IgD-negative memory B cell (primary cell): ENCODE results near the gene POMGNT2. TPM values are rescaled to one million over a fixed set of nuclear protein-coding genes. Genes with fewer than 3 reads are reported as not detected.
A peak's percentile ranks its signal among the peaks of the same experiment; 100 is the strongest.

Source experiments
- H3K27ac Mint-ChIP-seq, 3 donors: one replicate each; pipeline ENCODE4 v1.8.0; 2020 to 2022; ENCODE audit warnings: mild to moderate bottlenecking in 3 of 3, mixed read lengths in 3 of 3, moderate library complexity in 1 of 3
- H3K27me3 Mint-ChIP-seq: one replicate; pipeline ENCODE4 v1.8.0; 2021; ENCODE audit warnings: mixed read lengths
- H3K36me3 Mint-ChIP-seq: one replicate; pipeline ENCODE4 v1.8.0; 2020; ENCODE audit warnings: mild to moderate bottlenecking, mixed read lengths
- H3K4me1 Mint-ChIP-seq, 3 donors: one replicate each; pipeline ENCODE4 v1.8.0; 2020 to 2022; ENCODE audit warnings: mixed read lengths in 3 of 3, mild to moderate bottlenecking in 1 of 3
- H3K4me3 Mint-ChIP-seq, 4 donors: one replicate each; pipeline ENCODE4 v1.8.0; 2020 to 2022; ENCODE audit warnings: mild to moderate bottlenecking in 4 of 4, mixed read lengths in 4 of 4, moderate library complexity in 3 of 4
- H3K9me3 Mint-ChIP-seq, 3 donors: one replicate each; pipeline ENCODE4 v1.8.0; 2020 to 2021; ENCODE audit warnings: mixed read lengths in 3 of 3, mild to moderate bottlenecking in 1 of 3
- polyA plus RNA-seq: library from polyadenylated mRNA; unstranded; fragments of 300-500 nt; fragmentation: Illumina TruSeq; gene quantifications from one replicate; pipeline ENCODE4 v1.2.3, GENCODE V29; 2021

The POMGNT2 gene
- polyA plus RNA-seq, 1 donor from 2014 or later = 4.1 TPM

DNA sequence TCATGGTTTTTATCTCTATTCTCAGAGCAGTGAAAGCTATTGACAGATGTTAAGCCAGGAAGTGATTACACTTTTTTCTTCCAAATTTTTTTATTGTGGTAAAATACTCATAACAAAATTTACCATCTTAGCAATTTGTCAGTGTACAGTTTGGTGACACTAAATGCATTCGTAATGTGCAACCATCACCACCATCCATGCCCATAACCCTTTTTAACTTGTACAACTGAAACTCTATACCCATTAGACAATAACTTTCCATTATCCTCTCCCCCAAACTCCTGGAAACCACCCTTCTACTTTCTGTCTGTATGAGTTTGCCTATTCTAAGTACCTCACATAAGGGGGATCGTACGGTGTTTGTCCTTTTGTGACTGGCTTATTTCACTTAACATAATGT, 15.1 kb upstream of the POMGNT2 start:
- Mint-ChIP-seq H3K27me3 (peaks cover 16% of the 10 kb centered on the region), H3K9me3 (peaks cover 2 to 17% (median 10%) of the 10 kb centered on the region in 3 donors), H3K4me1 (no peaks in the 10 kb centered on the region), H3K4me3 (no peak overlapping the region), H3K27ac (no peak overlapping the region), H3K36me3 (no peaks in the 10 kb centered on the region)

DNA sequence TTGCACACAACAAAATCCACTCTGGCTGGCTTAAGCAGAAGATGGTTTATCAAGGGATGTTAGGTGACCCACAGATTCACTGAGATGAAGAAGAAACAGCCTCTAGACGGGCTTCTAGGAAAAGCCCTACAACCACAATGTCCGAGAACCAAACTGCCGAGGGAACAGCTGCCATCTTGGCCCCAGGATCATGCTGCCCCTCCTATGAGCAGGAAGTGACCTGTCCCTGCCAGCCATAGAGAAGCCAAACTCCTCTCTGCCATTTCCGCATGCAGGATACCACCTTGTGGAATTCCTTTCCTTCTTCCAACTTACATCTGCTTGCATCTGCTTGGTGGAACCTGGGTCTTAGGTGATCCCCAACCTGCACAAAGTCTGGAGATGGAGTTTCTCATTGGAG, 11.4 kb upstream of the POMGNT2 start:
- peaks cover 17% of the 10 kb centered on the region for H3K27me3 Mint-ChIP-seq
- no peak overlapping the region for H3K4me3 Mint-ChIP-seq
- no peaks in the 10 kb centered on the region for H3K36me3 Mint-ChIP-seq
- H3K4me1 Mint-ChIP-seq = no peaks in the 10 kb centered on the region
- H3K9me3 Mint-ChIP-seq = no peaks in the 10 kb centered on the region
- H3K27ac Mint-ChIP-seq = no peak overlapping the region

DNA sequence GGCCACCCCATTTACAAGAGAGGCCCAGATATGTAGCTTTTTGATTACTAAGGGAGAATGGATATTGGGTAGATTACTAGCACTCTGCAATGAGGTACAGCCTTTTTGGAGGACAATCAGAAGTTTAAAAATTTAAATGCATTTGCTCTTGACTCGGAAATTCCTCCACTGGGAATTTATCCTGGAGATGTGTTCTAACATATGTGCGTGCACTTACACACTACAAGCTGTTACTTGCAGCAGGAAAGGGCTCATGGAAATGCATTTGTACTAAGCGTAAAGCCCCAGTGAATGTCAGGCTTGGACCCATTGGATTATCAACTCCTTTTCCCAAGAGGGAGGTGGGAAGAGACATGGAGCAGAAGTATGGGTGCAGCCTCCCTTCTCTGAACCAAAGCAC, 7.8 kb upstream of the POMGNT2 start:
- no peak overlapping the region for H3K27ac Mint-ChIP-seq
- peaks cover 13% of the 10 kb centered on the region for H3K27me3 Mint-ChIP-seq
- H3K36me3 Mint-ChIP-seq = no peaks in the 10 kb centered on the region
- H3K4me1 Mint-ChIP-seq = no peaks in the 10 kb centered on the region
- no peak overlapping the region for H3K4me3 Mint-ChIP-seq
- H3K9me3 Mint-ChIP-seq = no peaks in the 10 kb centered on the region

DNA sequence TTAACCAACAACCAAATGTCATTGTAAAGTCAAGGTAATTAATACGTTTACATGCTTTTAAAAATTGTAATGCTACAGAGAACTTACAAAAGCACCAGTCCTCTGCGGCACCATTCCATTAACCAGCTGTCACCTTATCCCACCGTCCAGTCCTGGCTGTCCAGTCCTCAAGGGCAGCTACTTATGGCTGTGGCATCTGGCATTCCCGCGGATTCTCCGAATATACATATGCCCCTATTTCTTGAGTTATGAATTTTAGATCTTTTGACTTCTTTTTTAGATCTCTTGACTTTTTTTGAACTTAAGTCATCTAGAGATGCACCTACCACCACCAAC, 382 bp upstream of the POMGNT2 start:
- Mint-ChIP-seq H3K27me3 (no peaks in the 10 kb centered on the region), H3K9me3 (no peaks in the 10 kb centered on the region), H3K4me3 (peak overlapping the region; percentile 80 to 90 (median 86)), H3K27ac (peak overlapping the region in 1 of 3 donors; percentile 63), H3K36me3 (no peaks in the 10 kb centered on the region), H3K4me1 (peaks cover 0 to 8% (median 3%) of the 10 kb centered on the region in 3 donors)

DNA sequence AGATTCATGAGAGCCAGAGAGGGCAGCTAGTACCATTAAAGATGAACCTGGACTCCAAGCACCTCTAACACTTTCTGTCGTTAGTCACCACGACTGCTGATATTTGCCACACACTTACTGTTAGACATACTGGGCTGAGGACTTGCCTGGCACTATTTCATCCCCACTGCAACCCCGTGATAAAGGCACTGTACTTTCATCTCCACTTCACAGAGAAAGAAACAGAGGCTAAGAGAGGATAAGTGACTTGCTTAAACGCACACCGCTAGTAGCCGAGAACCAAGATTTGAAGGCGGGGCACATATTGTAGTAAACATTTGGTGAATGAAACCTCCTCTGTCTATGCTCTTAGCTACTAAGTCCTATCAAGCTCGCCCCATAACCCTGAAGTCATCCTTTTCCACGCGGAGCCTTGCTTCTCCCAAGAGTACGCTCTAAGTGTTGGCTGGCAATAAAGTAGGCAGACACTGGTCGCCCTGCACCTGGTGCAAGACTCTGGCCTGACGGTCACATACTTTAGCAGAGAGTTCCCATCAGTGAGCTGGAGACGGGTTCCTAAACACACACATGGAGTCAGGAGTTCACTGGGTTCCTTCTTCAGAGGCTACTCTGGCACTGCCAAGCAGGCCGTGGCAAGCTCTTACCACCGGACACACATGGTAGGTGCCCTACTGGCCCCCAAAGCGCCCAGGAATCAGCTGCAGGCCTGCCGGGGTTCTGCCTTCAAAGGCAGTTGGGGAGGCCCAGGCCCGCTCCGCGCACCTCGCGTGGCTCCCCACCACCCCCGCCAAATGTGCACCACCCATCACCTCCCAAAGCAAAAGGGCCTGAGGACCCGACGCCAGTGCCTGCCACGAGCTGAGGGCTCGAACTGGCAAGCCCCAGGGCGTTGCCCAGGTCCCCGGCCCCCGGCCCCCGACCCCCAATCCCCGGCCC, 951 bp downstream of the POMGNT2 start:
- Mint-ChIP-seq H3K36me3 (no peaks in the 10 kb centered on the region), H3K27me3 (no peaks in the 10 kb centered on the region), H3K4me1 (peaks cover 0 to 8% (median 3%) of the 10 kb centered on the region in 3 donors), H3K4me3 (peak overlapping the region; percentile 62 to 83 (median 76)), H3K27ac (no peak overlapping the region), H3K9me3 (no peaks in the 10 kb centered on the region)

DNA sequence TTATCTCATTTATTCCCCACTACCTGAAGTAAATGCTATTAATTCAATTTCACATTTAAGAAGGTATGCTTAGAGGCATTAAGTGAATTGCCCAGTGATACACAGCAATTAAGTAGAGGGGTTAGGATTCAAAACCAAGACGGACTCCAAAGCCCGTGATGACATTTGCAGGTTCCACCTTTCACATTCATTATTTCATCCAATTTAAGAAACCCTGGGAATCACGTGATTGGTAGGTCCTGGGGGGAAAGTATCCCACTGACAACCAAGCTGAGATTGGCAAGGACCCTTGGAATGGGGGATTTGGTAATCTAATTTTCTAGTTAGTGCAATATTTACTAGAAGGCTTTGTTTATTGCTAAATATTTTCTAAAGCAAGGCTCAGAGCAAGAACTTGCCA, 1.8 kb downstream of the POMGNT2 start:
- Mint-ChIP-seq H3K27ac (no peak overlapping the region), H3K4me1 (peaks cover 0 to 8% (median 3%) of the 10 kb centered on the region in 3 donors), H3K4me3 (peak overlapping the region in 1 of 4 donors; percentile 62), H3K27me3 (no peaks in the 10 kb centered on the region), H3K36me3 (no peaks in the 10 kb centered on the region), H3K9me3 (no peaks in the 10 kb centered on the region)

DNA sequence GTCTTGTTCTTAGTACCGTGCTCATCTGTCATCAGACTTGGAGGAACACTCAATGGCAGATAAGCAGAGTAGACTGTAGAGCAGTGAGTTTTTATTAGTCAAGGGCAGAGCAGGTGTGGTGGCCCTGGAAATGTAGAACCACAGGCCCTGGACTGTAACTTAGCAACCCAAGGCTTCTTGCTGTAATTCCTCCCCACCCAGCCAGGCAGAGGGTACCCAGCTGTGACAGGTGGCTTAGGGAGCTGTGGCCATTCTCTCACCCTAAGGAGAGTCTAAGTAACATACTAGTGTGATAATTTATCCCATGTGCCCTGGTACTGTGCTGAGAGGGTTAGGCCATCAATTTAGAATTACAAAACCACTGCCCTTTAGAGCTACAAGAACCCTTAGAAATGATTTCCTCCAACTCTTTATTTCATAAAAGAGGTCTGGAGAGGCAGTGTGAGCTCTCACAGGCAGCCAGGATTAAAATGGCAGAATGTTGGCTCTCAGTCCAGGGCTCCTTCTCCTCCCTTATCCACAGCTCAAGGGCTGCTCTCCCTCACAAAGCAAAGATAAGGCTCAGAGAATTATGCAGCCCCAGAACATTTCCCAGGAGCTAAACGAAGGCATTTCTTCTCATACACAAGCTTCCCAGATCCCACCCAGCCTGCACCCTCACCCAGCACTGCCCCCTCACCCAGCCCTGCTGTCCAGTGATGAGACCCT, 3.0 kb downstream of the POMGNT2 start:
- Mint-ChIP-seq H3K9me3 (no peaks in the 10 kb centered on the region), H3K4me1 (peaks cover 0 to 8% (median 3%) of the 10 kb centered on the region in 3 donors), H3K36me3 (no peaks in the 10 kb centered on the region), H3K27ac (no peak overlapping the region), H3K4me3 (peak overlapping the region in 2 of 4 donors; percentile 23 to 55), H3K27me3 (no peaks in the 10 kb centered on the region)

DNA sequence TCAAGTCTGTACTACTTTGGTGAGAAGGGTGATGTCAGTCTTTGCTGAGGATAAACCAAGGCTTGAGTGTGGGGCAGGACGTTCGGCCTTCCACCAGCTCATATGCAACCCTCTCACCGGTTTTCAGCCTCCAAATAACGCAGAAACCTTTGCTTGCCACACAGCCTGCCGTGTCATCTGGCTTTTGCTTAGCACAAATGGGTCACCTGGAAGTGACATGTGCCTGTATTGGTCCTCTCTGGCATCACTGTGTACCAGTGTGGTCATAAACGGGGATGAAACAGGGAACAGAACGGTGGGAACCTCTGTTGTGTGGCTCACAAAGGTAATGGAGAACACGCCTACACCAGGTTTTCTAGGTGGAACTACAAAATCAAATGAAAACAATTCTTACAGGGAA, 7.1 kb downstream of the POMGNT2 start:
- no peaks in the 10 kb centered on the region for H3K4me1 Mint-ChIP-seq
- no peaks in the 10 kb centered on the region for H3K27me3 Mint-ChIP-seq
- H3K27ac Mint-ChIP-seq = no peak overlapping the region
- no peaks in the 10 kb centered on the region for H3K9me3 Mint-ChIP-seq
- H3K4me3 Mint-ChIP-seq = no peak overlapping the region
- H3K36me3 Mint-ChIP-seq = peaks cover 2% of the 10 kb centered on the region

DNA sequence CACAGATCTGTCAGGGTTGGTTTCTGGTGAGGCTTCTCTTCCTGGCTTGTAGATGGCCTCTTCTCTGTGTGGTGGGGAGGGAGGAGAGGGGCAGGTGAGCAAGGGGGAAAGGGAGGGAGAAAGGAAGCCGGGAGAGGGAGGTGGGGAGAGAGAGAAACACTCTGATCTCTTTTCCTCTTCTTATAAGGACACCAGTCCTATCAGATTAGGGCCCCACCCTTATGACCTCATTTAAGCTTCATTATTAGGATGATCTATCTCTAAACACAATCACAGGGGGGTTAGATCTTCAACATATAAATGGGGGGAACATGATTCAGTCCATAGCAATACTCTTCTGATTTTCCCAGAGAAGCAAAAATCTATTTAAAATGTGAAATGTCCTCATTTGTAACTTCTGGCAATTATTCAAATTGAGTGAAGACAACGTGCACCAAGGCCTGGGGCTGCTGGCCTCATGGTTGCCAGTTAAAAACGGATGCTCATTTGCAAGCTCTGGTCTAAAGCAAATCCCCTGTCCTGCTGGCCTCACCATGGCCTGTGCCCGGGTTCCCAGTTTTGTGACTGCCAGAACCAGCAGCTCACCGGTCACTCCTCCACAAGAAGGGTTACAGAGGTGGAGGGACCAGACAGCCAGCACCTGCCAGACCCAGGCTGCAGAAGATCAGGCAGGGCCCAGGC, 8.3 kb downstream of the POMGNT2 start:
- Mint-ChIP-seq H3K4me1 (no peaks in the 10 kb centered on the region), H3K4me3 (no peak overlapping the region), H3K27ac (no peak overlapping the region)

DNA sequence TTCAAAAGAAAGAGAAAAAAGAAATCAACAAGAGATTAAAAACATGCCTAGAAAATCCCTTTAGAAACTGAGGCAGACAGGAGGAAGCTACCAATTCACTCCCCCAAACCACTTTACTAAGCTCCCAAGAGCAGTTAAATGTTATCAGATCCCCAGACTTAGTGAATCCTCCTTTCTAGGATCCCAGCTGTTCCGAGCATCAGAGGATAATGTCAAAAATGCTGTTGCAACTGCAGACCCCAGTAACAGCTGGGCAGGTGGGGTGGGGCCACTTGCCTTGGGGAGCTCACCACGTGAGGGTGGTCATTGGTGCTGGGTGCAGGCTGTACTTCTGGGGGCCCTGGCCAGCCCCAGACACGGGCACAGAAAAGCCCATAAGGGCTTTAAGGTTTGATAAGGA, 9.1 kb downstream of the POMGNT2 start:
- Mint-ChIP-seq H3K4me1 (peaks cover 0 to 2% (median 1%) of the 10 kb centered on the region in 3 donors), H3K27me3 (no peaks in the 10 kb centered on the region), H3K4me3 (no peak overlapping the region), H3K36me3 (peaks cover 2% of the 10 kb centered on the region), H3K9me3 (no peaks in the 10 kb centered on the region), H3K27ac (no peak overlapping the region)

More for the DNA sequence above, 8.3 kb downstream of the POMGNT2 start:
- Mint-ChIP-seq H3K27me3 (no peaks in the 10 kb centered on the region), H3K9me3 (no peaks in the 10 kb centered on the region), H3K36me3 (peaks cover 2% of the 10 kb centered on the region)

DNA sequence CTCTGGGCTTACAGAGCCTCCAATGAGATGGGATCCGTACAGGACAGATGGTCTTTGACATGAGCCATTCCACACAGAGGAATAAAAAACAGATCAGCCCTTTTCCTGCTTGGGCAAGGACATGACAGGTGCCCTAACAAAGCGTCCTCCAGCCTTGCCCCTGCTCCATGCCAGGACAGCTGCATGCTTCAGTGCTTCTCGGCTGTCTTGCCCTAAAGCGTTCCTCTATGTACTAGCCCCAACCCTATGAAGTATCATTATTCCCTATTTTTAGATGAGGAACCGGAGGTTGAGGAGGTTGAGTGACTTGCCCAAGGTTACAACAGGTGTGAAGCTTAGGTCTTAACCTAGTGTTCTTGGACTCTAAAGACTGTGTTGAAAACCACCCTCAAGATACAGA, 10.5 kb downstream of the POMGNT2 start:
- no peaks in the 10 kb centered on the region for H3K27me3 Mint-ChIP-seq
- peak overlapping the region in 1 of 4 donors; percentile 45 for H3K4me3 Mint-ChIP-seq
- no peak overlapping the region for H3K27ac Mint-ChIP-seq
- H3K4me1 Mint-ChIP-seq = peaks cover 0 to 5% (median 5%) of the 10 kb centered on the region in 3 donors
- H3K9me3 Mint-ChIP-seq = no peaks in the 10 kb centered on the region
- peaks cover 2% of the 10 kb centered on the region for H3K36me3 Mint-ChIP-seq

DNA sequence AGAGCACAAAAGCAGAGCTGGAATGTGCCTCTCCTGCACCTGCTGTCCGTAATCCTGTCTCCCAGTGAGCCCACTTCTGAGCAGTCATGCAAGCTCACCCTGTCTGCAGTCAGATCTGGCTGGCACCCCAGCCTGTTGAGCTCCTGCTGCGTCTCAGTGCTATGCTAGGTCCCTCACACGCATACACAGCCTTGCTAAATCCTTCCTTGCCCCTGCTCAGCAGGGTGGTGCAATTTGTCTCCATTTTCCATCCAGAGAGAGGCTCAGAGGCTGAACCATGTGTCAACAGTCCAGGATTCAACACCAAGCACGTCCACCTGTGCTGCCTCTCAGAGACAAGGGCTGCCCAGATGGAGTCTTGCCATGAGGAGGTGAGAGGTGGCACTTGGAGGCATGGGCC, 11.0 kb downstream of the POMGNT2 start:
- Mint-ChIP-seq H3K36me3 (peaks cover 4% of the 10 kb centered on the region), H3K4me1 (peaks cover 0 to 5% (median 5%) of the 10 kb centered on the region in 3 donors), H3K27ac (no peak overlapping the region)

DNA sequence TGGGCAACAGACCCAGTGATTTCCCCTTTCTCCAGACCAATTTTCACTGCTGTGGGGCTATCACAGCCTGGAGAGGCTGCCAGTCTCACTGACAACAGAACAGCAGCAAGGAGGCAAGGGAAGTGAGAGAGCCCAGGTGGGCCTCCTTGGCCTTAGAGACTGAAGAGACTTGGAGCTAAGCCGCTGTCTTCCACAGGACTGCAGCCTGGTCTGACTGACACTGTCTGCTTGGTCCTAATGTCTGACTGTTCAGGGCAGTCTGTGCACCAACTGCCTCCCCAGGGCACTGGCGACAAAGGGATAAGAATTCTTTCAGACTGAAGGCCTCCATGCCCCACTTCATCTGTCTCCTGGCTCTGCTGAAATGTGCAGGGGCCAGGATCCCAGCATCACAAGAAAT, 11.5 kb downstream of the POMGNT2 start:
- no peak overlapping the region for H3K4me3 Mint-ChIP-seq
- H3K27me3 Mint-ChIP-seq = no peaks in the 10 kb centered on the region
- peaks cover 0 to 5% (median 5%) of the 10 kb centered on the region in 3 donors for H3K4me1 Mint-ChIP-seq
- H3K27ac Mint-ChIP-seq = peak overlapping the region in 1 of 3 donors; percentile 33
- no peaks in the 10 kb centered on the region for H3K9me3 Mint-ChIP-seq
- peaks cover 4% of the 10 kb centered on the region for H3K36me3 Mint-ChIP-seq

More for the DNA sequence above, 11.0 kb downstream of the POMGNT2 start:
- H3K9me3 Mint-ChIP-seq = no peaks in the 10 kb centered on the region
- no peak overlapping the region for H3K4me3 Mint-ChIP-seq
- no peaks in the 10 kb centered on the region for H3K27me3 Mint-ChIP-seq

DNA sequence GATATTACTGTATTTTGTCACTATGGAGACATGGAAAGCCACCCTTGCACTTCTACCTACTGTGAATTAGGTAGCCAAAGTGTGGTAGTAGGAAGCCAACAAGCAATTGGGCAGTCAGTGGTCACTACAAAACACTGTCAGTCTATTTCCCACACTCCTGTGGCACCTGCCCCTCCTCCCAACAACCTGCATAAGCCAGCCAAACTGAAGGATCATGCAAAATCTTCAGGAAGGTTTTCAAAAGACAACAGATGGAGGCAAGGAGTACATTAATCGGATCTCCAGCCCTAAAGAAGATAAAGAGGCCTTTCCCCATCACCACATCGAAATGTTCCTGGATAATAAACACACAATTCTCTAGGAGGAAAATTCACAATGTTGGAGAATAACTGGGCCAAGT, 11.9 kb downstream of the POMGNT2 start:
- no peak overlapping the region for H3K4me3 Mint-ChIP-seq
- peaks cover 0 to 5% (median 5%) of the 10 kb centered on the region in 3 donors for H3K4me1 Mint-ChIP-seq
- peaks cover 4% of the 10 kb centered on the region for H3K36me3 Mint-ChIP-seq
- no peaks in the 10 kb centered on the region for H3K27me3 Mint-ChIP-seq
- H3K9me3 Mint-ChIP-seq = no peaks in the 10 kb centered on the region
- no peak overlapping the region for H3K27ac Mint-ChIP-seq

DNA sequence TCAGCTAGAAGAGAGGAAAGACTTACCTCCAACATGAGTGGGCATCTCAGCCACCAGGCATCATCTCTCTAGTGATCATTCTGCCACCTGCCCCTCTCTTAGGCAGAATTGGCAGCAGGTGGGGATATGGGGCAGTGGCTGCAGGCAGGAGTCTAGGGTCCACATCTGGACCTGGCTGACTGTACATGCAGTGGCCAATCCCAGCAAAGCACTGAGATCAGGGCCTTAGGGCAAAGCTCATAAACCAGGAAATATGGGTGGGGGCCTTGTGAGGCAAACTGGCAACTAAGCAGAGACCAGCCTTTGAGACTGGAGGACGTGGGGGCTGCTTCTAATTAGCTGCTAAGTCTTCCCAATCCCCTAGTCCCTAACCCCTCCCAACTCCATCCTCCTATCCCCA, 12.9 kb downstream of the POMGNT2 start:
- no peak overlapping the region for H3K27ac Mint-ChIP-seq

More for the DNA sequence above, 12.9 kb downstream of the POMGNT2 start:
- no peaks in the 10 kb centered on the region for H3K9me3 Mint-ChIP-seq
- no peaks in the 10 kb centered on the region for H3K27me3 Mint-ChIP-seq
- H3K36me3 Mint-ChIP-seq = peaks cover 4% of the 10 kb centered on the region
- H3K4me3 Mint-ChIP-seq = no peak overlapping the region
- H3K4me1 Mint-ChIP-seq = peaks cover 0 to 5% (median 5%) of the 10 kb centered on the region in 3 donors
